A172 (cell line): Measurements from ENCODE around the gene KRTAP19-4. TPM values are rescaled to one million over a fixed set of nuclear protein-coding genes. Genes with fewer than 3 reads are reported as not detected.
"Not testable (repeated sequence)": the region's sequence is repeated elsewhere in the genome, so short reads cannot be mapped to it uniquely, and the experiment has no call there.

Experiments
- DNase-seq: peaks from one replicate; pipeline ENCODE4 v3.0.0-alpha.2; 2015; ENCODE audit warnings: low spot score
- total RNA-seq: library from RNA; depleted of rRNA; stranded (reverse); fragments of >200 nt; shearing (Covaris generic); gene quantifications from 2 replicates; pipeline ENCODE4 v1.2.3, GENCODE V29; 2014; rRNA removed

Gene KRTAP19-4, protein sequence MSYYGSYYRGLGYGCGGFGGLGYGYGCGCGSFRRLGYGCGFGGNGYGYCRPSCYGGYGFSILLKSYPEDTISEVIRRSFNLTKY
- total RNA-seq = not detected in 2 replicates

DNA sequence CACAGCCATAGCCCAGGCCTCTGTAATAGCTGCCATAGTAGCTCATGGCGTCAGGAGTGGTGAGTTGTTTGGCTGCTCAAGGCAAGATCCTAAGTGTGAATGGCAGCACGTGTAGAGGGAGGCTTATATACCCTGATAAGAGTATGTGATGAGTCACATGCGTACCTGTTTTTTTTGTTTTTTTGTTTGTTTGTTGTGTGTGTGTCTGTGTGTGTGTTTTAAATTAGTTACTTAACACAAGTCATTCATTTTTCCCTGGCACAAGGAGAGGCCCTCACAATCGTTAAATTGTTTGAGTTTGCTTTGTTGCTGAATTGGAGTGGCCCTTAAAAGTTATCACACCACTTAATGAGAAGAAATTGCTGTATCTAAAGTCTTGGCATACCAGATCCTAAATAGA, at the start of gene KRTAP19-4:
Gene KRTAP19-4 (minus strand): TSS at position 101 of the 400 bp plus-strand sequence. CDS start 55 bp downstream, at position 46.
- no peak for DNase-seq

DNA sequence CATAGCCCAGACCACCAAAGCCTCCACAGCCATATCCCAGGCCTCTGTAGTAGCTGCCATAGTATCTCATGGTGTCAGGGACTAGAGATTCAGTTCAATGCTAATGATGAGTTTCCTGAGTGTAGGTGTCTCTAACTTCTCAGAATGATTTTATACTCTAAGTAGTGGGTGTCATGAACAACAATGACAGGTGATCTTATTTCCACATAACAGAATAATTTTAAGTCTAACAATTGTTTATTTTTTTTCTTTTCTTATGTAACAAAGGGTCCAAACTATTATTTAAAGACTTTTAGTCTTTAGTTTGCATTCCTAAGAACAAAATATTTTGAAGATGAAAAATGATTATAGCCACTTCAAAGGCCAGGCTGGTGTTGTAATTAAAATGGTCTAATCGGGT, 44.8 kb upstream of the KRTAP19-4 start, which contains the start of gene KRTAP19-6:
Gene KRTAP19-6 (minus strand): TSS at position 101 of the 400 bp plus-strand sequence. CDS start 31 bp downstream, at position 70.
- DNase-seq = no peak

DNA sequence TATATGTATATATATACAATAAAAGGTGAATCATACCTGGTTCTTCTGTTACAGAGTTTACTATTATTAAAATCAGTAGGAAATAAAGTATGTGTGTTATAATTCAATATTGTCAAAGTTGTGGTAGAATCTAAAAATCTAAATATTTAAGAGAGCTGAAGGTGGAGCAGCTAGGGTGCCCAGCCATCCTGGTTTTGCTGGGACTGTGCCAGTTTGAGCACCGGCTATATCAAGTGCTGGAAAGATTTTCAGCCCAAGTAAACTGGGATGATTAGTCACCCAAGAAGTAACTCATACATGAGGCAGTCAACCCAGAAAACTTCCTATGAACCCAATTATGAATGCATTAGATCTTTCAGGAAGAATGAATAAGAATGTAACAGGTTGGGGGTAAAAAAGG, 21.9 kb upstream of the KRTAP19-4 start:
- DNase-seq = no peak

DNA sequence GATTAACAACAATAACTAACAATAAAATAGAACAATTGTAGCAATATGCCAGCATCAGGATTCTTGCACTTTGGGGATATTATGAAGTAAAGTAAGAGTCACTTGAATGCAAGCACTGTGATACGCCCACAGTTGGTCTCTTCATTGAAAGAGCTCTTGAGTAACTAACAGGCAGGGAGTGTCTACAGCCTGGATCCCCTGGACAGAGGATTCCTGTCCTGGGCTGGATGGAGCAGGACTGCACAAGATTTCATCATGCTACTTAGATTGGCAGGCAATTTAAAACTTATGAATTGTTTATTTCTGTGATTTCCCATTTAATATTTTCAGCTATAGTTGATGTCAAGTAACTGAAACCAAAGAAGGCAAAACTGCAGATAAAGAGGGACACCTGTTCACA, 18.7 kb upstream of the KRTAP19-4 start:
- no peak for DNase-seq

GRCh38 chr21:30505621-30506205, 8.7 kb upstream of the KRTAP19-4 start:
- not testable (repeated sequence) for DNase-seq

DNA sequence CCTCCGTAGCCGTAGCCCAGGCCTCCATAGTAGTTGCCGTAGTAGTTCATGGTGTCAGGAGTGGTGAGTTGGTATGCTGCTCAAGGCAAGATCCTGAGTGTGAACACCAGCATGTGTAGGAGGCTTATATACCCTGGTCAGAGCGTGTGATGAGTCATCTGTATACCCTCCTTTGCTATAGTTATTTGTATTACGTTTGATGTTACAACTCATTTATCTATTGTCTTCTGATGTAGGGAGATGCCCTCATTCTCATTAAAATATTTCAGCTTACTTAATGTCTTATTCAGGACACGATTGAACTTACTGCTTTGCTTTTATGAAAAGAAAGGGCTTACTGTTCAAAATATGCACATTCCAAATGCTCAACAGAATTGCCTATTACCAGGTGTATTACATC, 5.1 kb upstream of the KRTAP19-4 start, which contains the start of gene KRTAP19-5:
Gene KRTAP19-5 (minus strand): TSS at position 101 of the 400 bp plus-strand sequence. CDS start 51 bp downstream, at position 50.
- no peak for DNase-seq

GRCh38 chr21:30491963-30492428, 5.0 kb downstream of the KRTAP19-4 start, which contains the start of gene KRTAP19-3:
Gene KRTAP19-3, minus strand, starts transcription at chr21:30492013. Its CDS starts 56 bp downstream, at chr21:30491957.
- no peak for DNase-seq

DNA sequence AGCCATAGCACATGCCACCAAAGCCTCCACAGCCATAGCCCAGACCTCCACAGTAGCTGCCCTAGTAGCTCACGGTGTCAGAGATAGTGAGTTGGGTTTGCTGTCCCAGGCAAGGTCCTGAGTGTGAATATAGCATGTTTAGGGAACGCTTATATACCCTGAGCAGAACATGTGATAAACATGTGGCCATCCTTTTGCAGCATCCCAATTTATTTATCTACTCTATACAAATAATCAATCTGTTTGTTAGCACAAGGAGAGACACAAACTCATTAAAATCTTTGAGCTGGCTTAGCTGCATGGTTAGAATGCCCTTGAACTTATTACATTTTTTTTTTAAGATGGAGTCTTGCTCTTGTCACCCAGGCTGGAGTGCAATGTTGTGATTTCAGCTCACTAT, 9.6 kb downstream of the KRTAP19-4 start, which contains the start of gene KRTAP19-2:
Gene KRTAP19-2 (minus strand): TSS at position 101 of the 400 bp plus-strand sequence. CDS start 88 bp downstream, at position 13.
- no peak for DNase-seq

DNA sequence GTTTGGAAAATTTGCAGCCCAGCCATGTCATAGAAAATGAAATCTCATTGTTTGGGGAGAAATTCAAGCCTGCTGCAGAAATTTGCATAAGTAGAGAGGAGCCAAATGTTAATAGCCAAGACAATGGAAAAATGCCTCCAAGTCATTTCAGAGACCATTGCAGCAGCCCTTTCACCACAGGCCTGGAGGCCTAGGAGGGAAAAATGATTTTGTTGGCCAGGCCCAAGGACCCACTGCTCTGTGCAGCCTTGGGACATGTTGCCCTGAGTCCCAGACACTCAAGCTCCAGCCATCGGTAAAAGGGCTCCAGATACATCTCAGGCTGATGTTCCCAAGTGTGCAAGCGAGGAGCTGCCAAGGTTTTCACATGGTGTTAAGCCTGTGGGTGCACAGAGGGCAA, 10.8 kb downstream of the KRTAP19-4 start:
- no peak for DNase-seq

- no peak for DNase-seq
These were observed 14.8 kb downstream of the KRTAP19-4 start for GRCh38 chr21:30482130-30482529.

GRCh38 chr21:30480145-30480544, 16.8 kb downstream of the KRTAP19-4 start, which contains the start of gene KRTAP19-1:
Gene KRTAP19-1, minus strand, starts transcription at chr21:30480367. Its CDS starts 50 bp downstream, at chr21:30480317.
- DNase-seq = no peak

GRCh38 chr21:30479259-30479658, 17.7 kb downstream of the KRTAP19-4 start:
- DNase-seq = no peak

- DNase-seq = no peak
These were observed 19.0 kb downstream of the KRTAP19-4 start for GRCh38 chr21:30478004-30478403.

DNA sequence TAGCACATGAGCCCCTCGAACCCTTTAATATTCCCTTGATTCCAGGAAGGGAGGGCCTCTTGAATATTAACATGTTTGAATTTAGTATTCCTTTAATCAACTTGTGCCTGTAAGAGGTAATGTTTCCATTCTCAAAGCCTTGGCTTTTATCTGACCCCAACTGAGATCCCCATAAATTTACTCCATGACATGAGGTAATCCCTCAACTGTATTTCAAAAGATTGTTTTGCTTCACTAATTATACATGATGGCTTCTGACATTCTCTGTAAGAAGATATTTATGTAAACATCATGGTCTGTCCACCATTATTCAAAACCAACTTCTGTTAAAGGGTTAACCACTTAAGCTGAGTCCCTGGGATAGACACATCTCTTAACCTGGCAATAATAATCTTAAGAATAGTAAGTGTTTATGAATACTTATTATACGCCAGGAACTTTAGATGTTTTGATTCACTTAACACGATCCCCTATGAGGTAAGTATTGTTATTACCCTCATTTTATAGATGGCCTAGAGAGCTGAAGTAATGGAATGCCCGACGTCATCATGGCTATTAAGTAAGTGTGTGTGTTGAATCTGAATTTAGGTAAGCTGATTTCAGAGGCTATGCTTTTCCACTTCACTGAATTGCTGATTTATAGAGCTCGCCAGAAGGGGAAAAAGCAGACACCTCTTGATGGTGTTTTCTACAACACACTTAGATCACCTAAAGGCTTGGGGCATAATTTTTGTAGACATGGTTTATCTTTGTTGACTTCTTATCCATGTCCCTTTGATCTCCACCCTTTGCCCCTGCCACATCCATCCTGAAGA, 27.9 kb downstream of the KRTAP19-4 start:
- no peak for DNase-seq

DNA sequence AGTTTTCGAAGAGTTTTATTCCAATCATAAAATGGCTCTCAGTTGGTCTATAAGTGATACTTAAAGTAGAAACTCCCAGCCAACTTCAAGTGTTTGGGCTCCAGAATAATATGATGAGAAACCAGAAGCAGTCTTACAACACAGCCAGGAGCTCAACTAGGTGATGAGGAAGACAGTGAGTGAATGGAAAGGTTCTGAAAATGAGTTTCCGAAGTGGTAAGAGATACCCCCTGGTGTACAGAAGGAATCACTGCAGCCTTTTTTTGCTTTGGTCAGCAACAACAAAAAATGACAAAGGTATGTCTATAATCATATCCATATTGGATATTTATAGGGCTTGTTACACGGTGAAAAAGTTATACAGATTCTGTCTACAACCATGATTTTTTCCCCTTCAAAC, 33.3 kb downstream of the KRTAP19-4 start:
- DNase-seq = peak; percentile 4

DNA sequence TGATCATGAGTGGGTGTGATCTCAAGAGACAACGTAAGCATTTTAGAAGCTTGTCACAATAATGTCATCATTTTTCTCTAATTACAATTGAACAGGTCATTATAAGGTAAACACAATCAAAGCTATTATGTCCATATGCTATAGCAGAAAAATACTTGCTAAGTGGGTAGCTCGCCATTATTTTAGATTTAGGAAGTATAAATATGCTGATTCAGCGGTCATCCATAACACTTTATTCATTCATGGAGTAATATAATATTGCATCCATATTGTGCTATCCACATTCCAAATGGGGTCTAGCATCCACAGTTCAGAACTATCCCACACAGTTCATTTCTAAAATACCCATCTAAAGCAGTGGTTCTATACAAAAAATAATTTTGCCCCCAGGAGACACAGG, 48.5 kb downstream of the KRTAP19-4 start:
- no peak for DNase-seq

DNA sequence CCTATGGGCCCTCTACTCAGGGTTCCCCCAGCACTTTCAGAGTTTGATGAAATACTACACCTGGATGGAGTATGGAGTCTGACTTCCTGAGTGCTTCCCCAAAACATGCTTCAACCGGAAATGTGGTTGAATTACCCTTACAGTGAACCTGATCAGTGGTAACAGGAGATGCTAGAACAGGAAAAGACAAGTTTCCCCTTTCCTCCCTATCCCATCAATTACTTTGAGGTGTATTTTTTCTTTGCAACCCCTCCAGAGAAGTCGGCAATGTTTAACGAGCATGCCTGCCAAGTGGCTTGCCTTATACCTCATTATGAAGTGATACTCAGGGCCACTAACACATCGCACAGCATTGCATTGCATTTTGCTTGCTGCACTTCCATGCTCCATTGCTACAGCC, 49.9 kb downstream of the KRTAP19-4 start:
- DNase-seq = no peak

Other genes starting within 250 kb of the KRTAP19-4 start
- not detected in 2 replicates for gene KRTAP24-1, start 214.2 kb downstream of the KRTAP19-4 start, total RNA-seq
- not detected in 2 replicates for gene KRTAP25-1, start 207.7 kb downstream of the KRTAP19-4 start, total RNA-seq
- gene KRTAP26-1, start 176.8 kb downstream of the KRTAP19-4 start, total RNA-seq = not detected in 2 replicates
- not detected in 2 replicates for gene KRTAP27-1, start 159.5 kb downstream of the KRTAP19-4 start, total RNA-seq
- not detected in 2 replicates for gene KRTAP23-1, start 148.6 kb downstream of the KRTAP19-4 start, total RNA-seq
- not detected in 2 replicates for gene KRTAP13-2, start 124.9 kb downstream of the KRTAP19-4 start, total RNA-seq
- gene KRTAP13-1, start 101.1 kb downstream of the KRTAP19-4 start, total RNA-seq = not detected in 2 replicates
- gene KRTAP13-3, start 71.2 kb downstream of the KRTAP19-4 start, total RNA-seq = not detected in 2 replicates
- not detected in 2 replicates for gene KRTAP13-4, start 66.9 kb downstream of the KRTAP19-4 start, total RNA-seq
- not detected in 2 replicates for gene KRTAP15-1, start 56.9 kb downstream of the KRTAP19-4 start, total RNA-seq
- gene KRTAP19-1, start 16.8 kb downstream of the KRTAP19-4 start, total RNA-seq = not detected in 2 replicates
- gene KRTAP19-2, start 9.7 kb downstream of the KRTAP19-4 start, total RNA-seq = not detected in 2 replicates
- not detected in 2 replicates for gene KRTAP19-3, start 5.2 kb downstream of the KRTAP19-4 start, total RNA-seq
- gene KRTAP19-5, start 5.0 kb upstream of the KRTAP19-4 start, total RNA-seq = not detected in 2 replicates
- not detected in 2 replicates for gene KRTAP19-6, start 44.7 kb upstream of the KRTAP19-4 start, total RNA-seq
- not detected in 2 replicates for gene KRTAP19-7, start 64.1 kb upstream of the KRTAP19-4 start, total RNA-seq
- not detected in 2 replicates for gene KRTAP22-2, start 93.2 kb upstream of the KRTAP19-4 start, total RNA-seq
- gene KRTAP6-3, start 95.3 kb upstream of the KRTAP19-4 start, total RNA-seq = not detected in 2 replicates
- not detected in 2 replicates for gene KRTAP6-2, start 101.7 kb upstream of the KRTAP19-4 start, total RNA-seq
- not detected in 2 replicates for gene KRTAP22-1, start 103.9 kb upstream of the KRTAP19-4 start, total RNA-seq
- gene KRTAP6-1, start 116.8 kb upstream of the KRTAP19-4 start, total RNA-seq = not detected in 2 replicates
- gene KRTAP20-1, start 119.3 kb upstream of the KRTAP19-4 start, total RNA-seq = not detected in 2 replicates
- gene KRTAP20-4, start 123.5 kb upstream of the KRTAP19-4 start, total RNA-seq = not detected in 2 replicates
- not detected in 2 replicates for gene KRTAP20-2, start 138.0 kb upstream of the KRTAP19-4 start, total RNA-seq
- not detected in 2 replicates for gene KRTAP20-3, start 145.7 kb upstream of the KRTAP19-4 start, total RNA-seq
- not detected in 2 replicates for gene KRTAP21-3, start 221.6 kb upstream of the KRTAP19-4 start, total RNA-seq